ENCODE measurements around the gene VCP. TPM values are rescaled to one million over a fixed set of nuclear protein-coding genes. Genes with fewer than 3 reads are reported as not detected.

VCP gene
- total and polyA plus RNA-seq, 9 of the 15 experiments (the other 6 are each of a cell fraction or from before 2014, with no cell fraction given), result 7.1 to 257 (median 199) TPM

DNA sequence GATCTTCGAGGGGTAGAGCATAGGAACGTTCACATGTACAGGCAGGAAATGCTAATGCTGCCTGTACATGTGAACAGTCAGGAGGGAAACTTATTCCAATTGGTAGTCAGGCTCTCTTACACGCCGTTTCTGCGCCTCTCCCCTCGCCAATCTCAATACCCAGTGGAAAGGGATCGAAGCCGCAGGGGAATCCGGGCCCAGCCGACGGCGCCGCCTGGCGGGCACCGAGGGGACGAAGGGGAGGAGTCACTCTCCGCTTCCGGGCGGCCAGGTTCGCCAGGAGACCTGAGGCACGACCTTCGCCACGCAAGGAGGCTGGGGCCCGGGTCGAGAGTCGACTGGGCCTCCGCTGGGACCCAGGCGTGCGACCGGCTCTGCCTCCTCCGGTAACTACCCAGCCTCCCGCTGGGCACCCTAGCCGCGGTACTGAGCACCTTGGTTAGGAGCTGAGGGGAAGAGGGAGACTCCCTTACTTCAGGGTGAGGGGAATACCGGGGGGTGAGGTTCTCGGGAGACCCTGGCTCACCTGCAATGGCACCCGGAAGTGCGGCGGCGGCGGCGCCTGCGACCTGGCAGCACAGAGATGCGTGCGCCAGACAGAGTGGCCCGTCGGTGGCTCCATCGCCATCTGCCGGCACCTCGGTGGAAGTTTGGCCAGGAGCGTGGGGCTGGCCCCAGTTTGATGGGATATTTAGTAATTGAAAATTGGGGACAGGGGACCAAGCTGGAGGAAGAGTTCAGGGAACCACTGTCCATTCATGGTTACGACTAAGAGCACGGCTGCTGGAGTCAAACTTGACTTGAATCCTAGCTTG is 23.8 kb upstream of the VCP start, which contains the start of gene PIGO (continued):
- TF ChIP-seq GABPA (tag; conservative IDR thresholded peaks at IDR 0.05; ENCODE audit: low read depth) (peak; percentile 92), MEF2D (tag; conservative IDR thresholded peaks at IDR 0.05; ENCODE audit: low read depth) (no peak), GTF2F1 (IDR thresholded peaks at IDR 0.05; ENCODE audit: low read depth, low read length) (no peak), ZNF165 (CRISPR knock-in tag; IDR thresholded peaks at IDR 0.05; ENCODE audit: borderline replicate concordance) (no peak), NFXL1 (CRISPR knock-in tag; IDR thresholded peaks at IDR 0.05) (no peak), ZNF239 (CRISPR knock-in tag; IDR thresholded peaks at IDR 0.05) (no peak), PML (IDR thresholded peaks at IDR 0.05; ENCODE audit: low read length) (peak; percentile 64; the same call in 1 of the 2 replicates), MAFG (tag; conservative IDR thresholded peaks at IDR 0.05) (no peak), KLF1 (tag; IDR thresholded peaks at IDR 0.05) (0 out of 2 replicates have a peak, but pooled peaks have one; percentile 50), ZNF324 (CRISPR knock-in tag; IDR thresholded peaks at IDR 0.05) (no peak), SMARCC2 (IDR thresholded peaks at IDR 0.05; ENCODE audit: low read depth) (no peak), FOXA3 (CRISPR knock-in tag; conservative IDR thresholded peaks at IDR 0.05 in 1 of 2, IDR thresholded peaks at IDR 0.05 in 1 of 2) (no peak), SMARCE1 (IDR thresholded peaks at IDR 0.05) (no peak), ZNF76 (CRISPR knock-in tag; IDR thresholded peaks at IDR 0.05; ENCODE audit: borderline replicate concordance) (no peak), SAP30 (IDR thresholded peaks at IDR 0.05; ENCODE audit: borderline replicate concordance, insufficient read depth, low read depth, low read length, poor library complexity, severe bottlenecking) (peak; percentile 33), GTF2A2 (tag; IDR thresholded peaks at IDR 0.05) (no peak), EWSR1 (IDR thresholded peaks at IDR 0.05; ENCODE audit: borderline replicate concordance, low read depth, partially characterized antibody) (no peak), CBFB (CRISPR knock-in tag; IDR thresholded peaks at IDR 0.05) (no peak), ZNF24 (IDR thresholded peaks at IDR 0.05) (no peak), XRCC3 (IDR thresholded peaks at IDR 0.05) (no peak), EGR1 (conservative IDR thresholded peaks at IDR 0.05) (no peak), SPI1 (IDR thresholded peaks at IDR 0.05; ENCODE audit: borderline replicate concordance, low read depth, low read length) (no peak), NUFIP1 (IDR thresholded peaks at IDR 0.05; ENCODE audit: partially characterized antibody) (no peak), MXI1 (IDR thresholded peaks at IDR 0.05; ENCODE audit: low read depth, low read length) (0 out of 2 replicates have a peak, but pooled peaks have one; percentile 8), SETDB1 (IDR thresholded peaks at IDR 0.05; ENCODE audit: low read length) (no peak), ESRRA (IDR thresholded peaks at IDR 0.05; ENCODE audit: borderline replicate concordance, low read depth) (peak; percentile 96), ZNF507 (tag; conservative IDR thresholded peaks at IDR 0.05) (no peak)
- TF ChIP-seq, protein P1, sequence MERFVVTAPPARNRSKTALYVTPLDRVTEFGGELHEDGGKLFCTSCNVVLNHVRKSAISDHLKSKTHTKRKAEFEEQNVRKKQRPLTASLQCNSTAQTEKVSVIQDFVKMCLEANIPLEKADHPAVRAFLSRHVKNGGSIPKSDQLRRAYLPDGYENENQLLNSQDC (CRISPR knock-in tag; IDR thresholded peaks at IDR 0.05), result no peak
- TF ChIP-seq, protein P2, sequence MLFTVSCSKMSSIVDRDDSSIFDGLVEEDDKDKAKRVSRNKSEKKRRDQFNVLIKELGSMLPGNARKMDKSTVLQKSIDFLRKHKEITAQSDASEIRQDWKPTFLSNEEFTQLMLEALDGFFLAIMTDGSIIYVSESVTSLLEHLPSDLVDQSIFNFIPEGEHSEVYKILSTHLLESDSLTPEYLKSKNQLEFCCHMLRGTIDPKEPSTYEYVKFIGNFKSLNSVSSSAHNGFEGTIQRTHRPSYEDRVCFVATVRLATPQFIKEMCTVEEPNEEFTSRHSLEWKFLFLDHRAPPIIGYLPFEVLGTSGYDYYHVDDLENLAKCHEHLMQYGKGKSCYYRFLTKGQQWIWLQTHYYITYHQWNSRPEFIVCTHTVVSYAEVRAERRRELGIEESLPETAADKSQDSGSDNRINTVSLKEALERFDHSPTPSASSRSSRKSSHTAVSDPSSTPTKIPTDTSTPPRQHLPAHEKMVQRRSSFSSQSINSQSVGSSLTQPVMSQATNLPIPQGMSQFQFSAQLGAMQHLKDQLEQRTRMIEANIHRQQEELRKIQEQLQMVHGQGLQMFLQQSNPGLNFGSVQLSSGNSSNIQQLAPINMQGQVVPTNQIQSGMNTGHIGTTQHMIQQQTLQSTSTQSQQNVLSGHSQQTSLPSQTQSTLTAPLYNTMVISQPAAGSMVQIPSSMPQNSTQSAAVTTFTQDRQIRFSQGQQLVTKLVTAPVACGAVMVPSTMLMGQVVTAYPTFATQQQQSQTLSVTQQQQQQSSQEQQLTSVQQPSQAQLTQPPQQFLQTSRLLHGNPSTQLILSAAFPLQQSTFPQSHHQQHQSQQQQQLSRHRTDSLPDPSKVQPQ (CRISPR knock-in tag; IDR thresholded peaks at IDR 0.05; ENCODE audit: borderline replicate concordance), result no peak

Measured in K562 (cell line).